KMS-11 (cell line): ENCODE results near the gene UMODL1.

Source experiments
- H2AFZ ChIP-seq: fragments of 200-600 bp; sonication (generic); 2 replicates; pipeline ENCODE4 v1.6.1; 2016; ENCODE audit warnings: antibody characterized with exemption, mixed run types, low read depth
- H3K27ac ChIP-seq: fragments of 200-600 bp; sonication (generic); 2 replicates; pipeline ENCODE4 v1.6.1; 2016; ENCODE audit warnings: mild to moderate bottlenecking, mixed run types
- H3K27me3 ChIP-seq: fragments of 200-600 bp; sonication (generic); 2 replicates; pipeline ENCODE4 v1.6.1; 2017; ENCODE audit warnings: mild to moderate bottlenecking, low read depth, mixed run types, moderate library complexity; ENCODE audit not compliant: insufficient read depth
- H3K36me3 ChIP-seq: fragments of 200-600 bp; sonication (generic); 2 replicates; pipeline ENCODE4 v1.6.1; 2017; ENCODE audit warnings: mild to moderate bottlenecking, mixed run types; ENCODE audit not compliant: insufficient read depth
- H3K4me1 ChIP-seq: fragments of 200-600 bp; sonication (generic); 2 replicates; pipeline ENCODE4 v1.6.1; 2016; ENCODE audit warnings: mild to moderate bottlenecking, low read depth, mixed run types; ENCODE audit not compliant: poor library complexity, severe bottlenecking
- H3K4me2 ChIP-seq: fragments of 200-600 bp; sonication (generic); 2 replicates; pipeline ENCODE4 v1.7.0; 2016; ENCODE audit warnings: mild to moderate bottlenecking, mixed run types
- H3K4me3 ChIP-seq: fragments of 200-600 bp; sonication (generic); IDR thresholded peaks from 2 replicates; pipeline ENCODE4 v1.6.1; 2017; ENCODE audit warnings: low read depth, low read length, mixed read lengths; ENCODE audit not compliant: insufficient read depth
- H3K79me2 ChIP-seq: fragments of 200-600 bp; sonication (generic); 2 replicates; pipeline ENCODE4 v1.6.1; 2016; ENCODE audit warnings: low read depth, mixed run types; ENCODE audit not compliant: insufficient read depth
- H3K9ac ChIP-seq: fragments of 200-600 bp; sonication (generic); 2 replicates; pipeline ENCODE4 v1.6.1; 2016; ENCODE audit warnings: mild to moderate bottlenecking, mixed run types
- H4K20me1 ChIP-seq: fragments of 200-600 bp; sonication (generic); 2 replicates; pipeline ENCODE4 v1.6.1; 2016; ENCODE audit warnings: mild to moderate bottlenecking, mixed run types; ENCODE audit not compliant: insufficient read depth
- CTCF ChIP-seq: fragments of 200-600 bp; sonication (generic); conservative IDR thresholded peaks from 2 replicates; pipeline ENCODE4 v1.6.1; 2017; ENCODE audit warnings: low read depth, mild to moderate bottlenecking, antibody characterized with exemption, low read length, moderate library complexity, mixed read lengths

The UMODL1 gene

DNA sequence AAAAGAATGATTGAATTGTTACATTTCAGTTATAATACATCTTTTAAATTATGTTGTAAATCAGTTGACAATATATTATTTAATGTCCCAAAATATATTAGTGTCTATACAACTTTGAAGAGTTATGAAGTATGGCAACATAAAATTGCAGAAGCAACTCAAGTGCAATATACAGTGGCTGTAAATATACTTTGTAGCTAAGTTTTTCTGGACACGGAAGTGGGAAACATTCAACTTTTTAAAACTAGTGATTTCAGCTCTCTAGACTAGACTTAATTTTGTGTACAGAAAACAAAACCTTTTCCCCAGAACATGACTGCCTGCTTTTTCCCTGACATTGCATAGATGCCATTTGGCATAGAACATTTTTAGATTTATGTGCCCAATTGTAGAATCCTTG, 118.3 kb downstream of the UMODL1 start:
- no peaks in the 10 kb centered on the region for H4K20me1 ChIP-seq
- H3K4me3 ChIP-seq: no peak overlapping the region
- H3K79me2 ChIP-seq: no peaks in the 10 kb centered on the region
- H2AFZ ChIP-seq: no peak overlapping the region
- H3K4me1 ChIP-seq: peaks cover 7% of the 10 kb centered on the region
- no peaks in the 10 kb centered on the region for H3K36me3 ChIP-seq
- TF ChIP-seq CTCF: no peak
- H3K27me3 ChIP-seq: no peaks in the 10 kb centered on the region
- no peak overlapping the region for H3K27ac ChIP-seq
- no peak overlapping the region for H3K9ac ChIP-seq
- no peak overlapping the region for H3K4me2 ChIP-seq

DNA sequence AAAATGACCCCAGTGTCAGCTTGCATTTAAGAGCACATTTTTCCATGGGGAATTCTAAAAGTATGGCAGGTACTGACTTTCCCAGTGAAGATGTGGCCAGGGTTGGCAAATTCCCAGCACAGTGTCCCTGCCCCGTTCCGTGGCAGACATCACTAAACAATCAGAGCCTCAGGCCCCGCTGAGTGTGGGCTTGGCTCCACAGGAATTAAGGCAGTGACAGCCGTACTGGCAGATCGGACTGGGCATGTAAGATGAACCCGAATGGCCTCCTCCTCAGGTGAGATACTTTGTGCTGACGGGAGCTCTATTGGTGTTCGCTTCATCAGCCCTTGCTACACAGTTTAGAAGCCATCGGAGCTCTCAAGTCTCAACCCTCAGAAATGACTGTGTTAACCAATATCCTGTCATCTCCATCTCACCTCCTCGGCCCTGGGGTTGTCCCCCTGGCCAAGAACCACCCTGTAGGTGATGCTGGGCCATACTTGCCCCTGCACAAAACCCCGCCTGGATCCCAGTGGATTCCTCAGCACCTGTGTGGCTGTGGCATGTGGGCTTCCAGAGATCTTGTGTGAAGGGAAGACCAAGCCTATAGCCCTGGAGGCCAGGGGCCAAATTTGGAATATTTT, 118.9 kb downstream of the UMODL1 start:
- Histone ChIP-seq H3K4me3 (no peak overlapping the region), H2AFZ (no peak overlapping the region), H3K79me2 (no peaks in the 10 kb centered on the region), H4K20me1 (no peaks in the 10 kb centered on the region), H3K27ac (no peak overlapping the region), H3K9ac (no peak overlapping the region), H3K27me3 (no peaks in the 10 kb centered on the region), H3K4me1 (peaks cover 7% of the 10 kb centered on the region), H3K36me3 (no peaks in the 10 kb centered on the region), H3K4me2 (no peak overlapping the region)
- TF ChIP-seq CTCF: no peak

GRCh38 chr21:42190486-42190863, 119.4 kb downstream of the UMODL1 start:
- Histone ChIP-seq H3K27ac (no peak overlapping the region), H3K79me2 (no peaks in the 10 kb centered on the region), H2AFZ (no peak overlapping the region), H4K20me1 (no peaks in the 10 kb centered on the region), H3K4me2 (no peak overlapping the region), H3K4me1 (peaks cover 7% of the 10 kb centered on the region), H3K36me3 (no peaks in the 10 kb centered on the region), H3K4me3 (no peak overlapping the region), H3K27me3 (no peaks in the 10 kb centered on the region), H3K9ac (no peak overlapping the region)
- no peak for TF ChIP-seq CTCF

GRCh38 chr21:42191064-42191463, 119.9 kb downstream of the UMODL1 start:
- Histone ChIP-seq H3K4me2 (no peak overlapping the region), H3K36me3 (no peaks in the 10 kb centered on the region)
- TF ChIP-seq CTCF: no peak

More at GRCh38 chr21:42191064-42191463, 119.9 kb downstream of the UMODL1 start:
- Histone ChIP-seq H3K4me1 (peaks cover 7% of the 10 kb centered on the region), H3K79me2 (no peaks in the 10 kb centered on the region), H2AFZ (no peak overlapping the region), H3K27ac (no peak overlapping the region), H3K9ac (no peak overlapping the region), H3K4me3 (no peak overlapping the region), H3K27me3 (no peaks in the 10 kb centered on the region), H4K20me1 (no peaks in the 10 kb centered on the region)
